NB4 (cell line): ENCODE data around the gene HIGD1A.

Experiments used
- DNase-seq: peaks from one replicate; pipeline ENCODE4 v3.0.0; 2010; ENCODE audit warnings: low read depth
- H3K4me3 ChIP-seq: one replicate; pipeline ENCODE4 v1.5.1; 2011; ENCODE audit warnings: mild to moderate bottlenecking, low read depth, low read length, moderate library complexity
- CTCF ChIP-seq: IDR thresholded peaks from one replicate; pipeline ENCODE4 v1.5.1; 2012; ENCODE audit warnings: low read depth, low read length
- MAX ChIP-seq: IDR thresholded peaks from 2 replicates; pipeline ENCODE4 v1.6.1; 2011; ENCODE audit warnings: low read depth, low read length
- MYC ChIP-seq: IDR thresholded peaks from 2 replicates; pipeline ENCODE4 v1.6.1; 2011; ENCODE audit warnings: low read depth, low read length
- POLR2A ChIP-seq: IDR thresholded peaks from 2 replicates; pipeline ENCODE4 v1.6.1; 2011; ENCODE audit warnings: mild to moderate bottlenecking; ENCODE audit not compliant: insufficient read length; ENCODE audit errors: extremely low read depth

Gene HIGD1A

GRCh38 chr3:42751609-42752008 lies 52.7 kb downstream of the HIGD1A start:
- no peak for DNase-seq
- TF ChIP-seq MYC (no peak), POLR2A (no peak), MAX (no peak), CTCF (no peak)
- no peak overlapping the region for H3K4me3 ChIP-seq

- DNase-seq = no peak
- no peak overlapping the region for H3K4me3 ChIP-seq
- no peak for TF ChIP-seq CTCF
- no peak for TF ChIP-seq POLR2A
- no peak for TF ChIP-seq MAX
- TF ChIP-seq MYC = no peak
Observed at GRCh38 chr3:42750834-42751233, 53.5 kb downstream of the HIGD1A start.

GRCh38 chr3:42749753-42750231 lies 54.5 kb downstream of the HIGD1A start:
- TF ChIP-seq POLR2A = no peak
- peak; percentile 46; the same call in 1 of the 2 replicates for TF ChIP-seq MAX
- no peak for TF ChIP-seq MYC
- peak; percentile 68 for TF ChIP-seq CTCF
- no peak overlapping the region for H3K4me3 ChIP-seq
- DNase-seq = peak; percentile 54

GRCh38 chr3:42749025-42749752 lies 55.1 kb downstream of the HIGD1A start:
- DNase-seq = no peak
- H3K4me3 ChIP-seq = no peak overlapping the region
- no peak for TF ChIP-seq CTCF
- TF ChIP-seq MYC = no peak
- TF ChIP-seq MAX = no peak
- TF ChIP-seq POLR2A = no peak

DNA sequence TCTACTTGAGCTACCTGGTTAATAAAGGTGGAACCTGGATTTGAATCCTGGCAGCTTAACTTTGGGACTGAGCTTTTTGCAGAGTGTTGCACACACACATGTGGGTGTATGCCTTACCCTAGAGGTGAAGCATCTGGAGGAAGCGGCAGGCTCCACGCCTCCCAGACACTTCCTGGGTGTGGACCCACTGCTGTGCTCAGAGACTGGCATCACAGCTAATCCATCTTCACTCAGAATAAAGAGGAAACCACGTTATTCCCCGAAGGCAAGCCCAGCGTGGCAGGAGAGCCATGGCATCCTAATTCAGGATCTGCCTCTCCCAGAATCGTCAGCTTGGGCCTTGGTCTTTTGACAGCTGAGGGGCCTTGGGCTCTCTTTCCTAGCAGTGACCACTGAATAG lies 56.7 kb downstream of the HIGD1A start:
- TF ChIP-seq CTCF = no peak
- TF ChIP-seq MYC = no peak
- no peak for TF ChIP-seq MAX
- no peak for TF ChIP-seq POLR2A
- DNase-seq = no peak
- H3K4me3 ChIP-seq = no peak overlapping the region
